ENCODE results near the gene WDR74.

- TF ChIP-seq POLR2A (IDR thresholded peaks at IDR 0.05) = no peak
- TF ChIP-seq, protein P1, sequence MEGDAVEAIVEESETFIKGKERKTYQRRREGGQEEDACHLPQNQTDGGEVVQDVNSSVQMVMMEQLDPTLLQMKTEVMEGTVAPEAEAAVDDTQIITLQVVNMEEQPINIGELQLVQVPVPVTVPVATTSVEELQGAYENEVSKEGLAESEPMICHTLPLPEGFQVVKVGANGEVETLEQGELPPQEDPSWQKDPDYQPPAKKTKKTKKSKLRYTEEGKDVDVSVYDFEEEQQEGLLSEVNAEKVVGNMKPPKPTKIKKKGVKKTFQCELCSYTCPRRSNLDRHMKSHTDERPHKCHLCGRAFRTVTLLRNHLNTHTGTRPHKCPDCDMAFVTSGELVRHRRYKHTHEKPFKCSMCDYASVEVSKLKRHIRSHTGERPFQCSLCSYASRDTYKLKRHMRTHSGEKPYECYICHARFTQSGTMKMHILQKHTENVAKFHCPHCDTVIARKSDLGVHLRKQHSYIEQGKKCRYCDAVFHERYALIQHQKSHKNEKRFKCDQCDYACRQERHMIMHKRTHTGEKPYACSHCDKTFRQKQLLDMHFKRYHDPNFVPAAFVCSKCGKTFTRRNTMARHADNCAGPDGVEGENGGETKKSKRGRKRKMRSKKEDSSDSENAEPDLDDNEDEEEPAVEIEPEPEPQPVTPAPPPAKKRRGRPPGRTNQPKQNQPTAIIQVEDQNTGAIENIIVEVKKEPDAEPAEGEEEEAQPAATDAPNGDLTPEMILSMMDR (IDR thresholded peaks at IDR 0.05) = peak in 1 of 7 experiments; percentile 5
Observed at GRCh38 chr11:62832336-62833234, 6.8 kb downstream of the WDR74 start, which contains the start of gene TEX54.

All from body of pancreas (tissue), 4 donors.